ENCODE measurements around the gene DMPK. TPM values are rescaled to one million over a fixed set of nuclear protein-coding genes. Genes with fewer than 3 reads are reported as not detected.
"Not testable (repeated sequence)": the region's sequence is repeated elsewhere in the genome, so short reads cannot be mapped to it uniquely, and the experiment has no call there.

The DMPK gene
- total RNA-seq, 2 donors from 2014 or later, result 18.1 to 24.6 TPM

- Mint-ChIP-seq H3K27me3 (no peaks in the 10 kb centered on the region), H3K4me1 (no peaks in the 10 kb centered on the region), H3K36me3 (ENCODE audit: low read depth) (peaks cover 6% of the 10 kb centered on the region), H3K9me3 (no peaks in the 10 kb centered on the region), H3K27ac (no peak overlapping the region), H3K4me3 (no peak overlapping the region)
- no peak for ATAC-seq (replicated peaks)
Measured at GRCh38 chr19:45764475-45764874, 17.8 kb downstream of the DMPK start.

- no peak for ATAC-seq (replicated peaks)
- Mint-ChIP-seq H3K27me3 (no peaks in the 10 kb centered on the region), H3K9me3 (no peaks in the 10 kb centered on the region), H3K4me1 (no peaks in the 10 kb centered on the region), H3K27ac (no peak overlapping the region), H3K36me3 (ENCODE audit: low read depth) (peaks cover 1% of the 10 kb centered on the region), H3K4me3 (no peak overlapping the region)
Measured at GRCh38 chr19:45763691-45764294, 18.5 kb downstream of the DMPK start.

- Mint-ChIP-seq H3K27me3 (no peaks in the 10 kb centered on the region), H3K4me3 (no peak overlapping the region), H3K9me3 (no peaks in the 10 kb centered on the region), H3K36me3 (ENCODE audit: low read depth) (no peaks in the 10 kb centered on the region), H3K27ac (no peak overlapping the region), H3K4me1 (no peaks in the 10 kb centered on the region)
- ATAC-seq (replicated peaks), result no peak
Measured at GRCh38 chr19:45762870-45763631, 19.2 kb downstream of the DMPK start.

- Mint-ChIP-seq H3K27me3 (no peaks in the 10 kb centered on the region), H3K4me1 (no peaks in the 10 kb centered on the region), H3K27ac (no peak overlapping the region), H3K36me3 (ENCODE audit: low read depth) (no peaks in the 10 kb centered on the region), H3K9me3 (no peaks in the 10 kb centered on the region), H3K4me3 (no peak overlapping the region)
- ATAC-seq (replicated peaks), result no peak
Measured at GRCh38 chr19:45761714-45762113, 20.6 kb downstream of the DMPK start.

GRCh38 chr19:45758921-45759320 lies 23.4 kb downstream of the DMPK start:
- H3K27ac Mint-ChIP-seq, result no peak overlapping the region

GRCh38 chr19:45757695-45758094 lies 24.6 kb downstream of the DMPK start:
- Mint-ChIP-seq H3K9me3 (no peaks in the 10 kb centered on the region), H3K27ac (no peak overlapping the region), H3K27me3 (no peaks in the 10 kb centered on the region), H3K4me3 (no peak overlapping the region), H3K4me1 (no peaks in the 10 kb centered on the region), H3K36me3 (ENCODE audit: low read depth) (no peaks in the 10 kb centered on the region)
- ATAC-seq (replicated peaks), result no peak

More at GRCh38 chr19:45758921-45759320, 23.4 kb downstream of the DMPK start:
- H3K9me3 Mint-ChIP-seq, result no peaks in the 10 kb centered on the region
- H3K4me1 Mint-ChIP-seq, result no peaks in the 10 kb centered on the region
- H3K27me3 Mint-ChIP-seq, result no peaks in the 10 kb centered on the region
- no peak for ATAC-seq (replicated peaks)
- no peaks in the 10 kb centered on the region for H3K36me3 Mint-ChIP-seq (ENCODE audit: low read depth)
- H3K4me3 Mint-ChIP-seq, result no peak overlapping the region

- H3K36me3 Mint-ChIP-seq (ENCODE audit: low read depth), result no peaks in the 10 kb centered on the region
- H3K27me3 Mint-ChIP-seq, result no peaks in the 10 kb centered on the region
- no peak for ATAC-seq (replicated peaks)
- no peak overlapping the region for H3K4me3 Mint-ChIP-seq
- H3K9me3 Mint-ChIP-seq, result no peaks in the 10 kb centered on the region
- H3K4me1 Mint-ChIP-seq, result no peaks in the 10 kb centered on the region
- H3K27ac Mint-ChIP-seq, result no peak overlapping the region
Measured at GRCh38 chr19:45754323-45754722, 28.0 kb downstream of the DMPK start.

GRCh38 chr19:45753548-45753947 lies 28.7 kb downstream of the DMPK start:
- no peaks in the 10 kb centered on the region for H3K27me3 Mint-ChIP-seq
- H3K27ac Mint-ChIP-seq, result no peak overlapping the region
- no peaks in the 10 kb centered on the region for H3K36me3 Mint-ChIP-seq (ENCODE audit: low read depth)
- no peak overlapping the region for H3K4me3 Mint-ChIP-seq
- H3K9me3 Mint-ChIP-seq, result no peaks in the 10 kb centered on the region
- no peaks in the 10 kb centered on the region for H3K4me1 Mint-ChIP-seq
- ATAC-seq (replicated peaks), result no peak

GRCh38 chr19:45752639-45753038 lies 29.7 kb downstream of the DMPK start:
- H3K4me1 Mint-ChIP-seq, result no peaks in the 10 kb centered on the region
- H3K27me3 Mint-ChIP-seq, result no peaks in the 10 kb centered on the region
- H3K36me3 Mint-ChIP-seq (ENCODE audit: low read depth), result no peaks in the 10 kb centered on the region
- no peak overlapping the region for H3K4me3 Mint-ChIP-seq
- no peaks in the 10 kb centered on the region for H3K9me3 Mint-ChIP-seq
- no peak for ATAC-seq (replicated peaks)
- H3K27ac Mint-ChIP-seq, result no peak overlapping the region

GRCh38 chr19:45751483-45751882 lies 30.8 kb downstream of the DMPK start:
- not testable (repeated sequence) for H3K4me3 Mint-ChIP-seq; H3K27me3 Mint-ChIP-seq; H3K36me3 Mint-ChIP-seq (ENCODE audit: low read depth); H3K27ac Mint-ChIP-seq; ATAC-seq (replicated peaks); H3K4me1 Mint-ChIP-seq; H3K9me3 Mint-ChIP-seq

- Mint-ChIP-seq H3K36me3 (ENCODE audit: low read depth) (no peaks in the 10 kb centered on the region), H3K9me3 (no peaks in the 10 kb centered on the region), H3K4me3 (no peak overlapping the region), H3K4me1 (no peaks in the 10 kb centered on the region), H3K27ac (no peak overlapping the region), H3K27me3 (peaks cover 10% of the 10 kb centered on the region)
- no peak for ATAC-seq (replicated peaks)
Measured at GRCh38 chr19:45747513-45747912, 34.8 kb downstream of the DMPK start.

- Mint-ChIP-seq H3K4me3 (no peak overlapping the region), H3K36me3 (ENCODE audit: low read depth) (no peaks in the 10 kb centered on the region), H3K4me1 (no peaks in the 10 kb centered on the region), H3K27me3 (peaks cover 11% of the 10 kb centered on the region), H3K27ac (no peak overlapping the region), H3K9me3 (no peaks in the 10 kb centered on the region)
- ATAC-seq (replicated peaks), result no peak
Measured at GRCh38 chr19:45746866-45747265, 35.4 kb downstream of the DMPK start.

GRCh38 chr19:45745606-45746005 lies 36.7 kb downstream of the DMPK start:
- H3K27ac Mint-ChIP-seq, result no peak overlapping the region
- no peaks in the 10 kb centered on the region for H3K9me3 Mint-ChIP-seq
- peaks cover 11% of the 10 kb centered on the region for H3K27me3 Mint-ChIP-seq
- no peak overlapping the region for H3K4me3 Mint-ChIP-seq
- H3K36me3 Mint-ChIP-seq (ENCODE audit: low read depth), result no peaks in the 10 kb centered on the region
- no peaks in the 10 kb centered on the region for H3K4me1 Mint-ChIP-seq
- no peak for ATAC-seq (replicated peaks)

GRCh38 chr19:45742969-45743368 lies 39.3 kb downstream of the DMPK start:
- peaks cover 11% of the 10 kb centered on the region for H3K27me3 Mint-ChIP-seq
- no peaks in the 10 kb centered on the region for H3K36me3 Mint-ChIP-seq (ENCODE audit: low read depth)
- ATAC-seq (replicated peaks), result no peak
- H3K27ac Mint-ChIP-seq, result no peak overlapping the region
- H3K4me3 Mint-ChIP-seq, result no peak overlapping the region
- no peaks in the 10 kb centered on the region for H3K9me3 Mint-ChIP-seq
- no peaks in the 10 kb centered on the region for H3K4me1 Mint-ChIP-seq
